SK-N-SH (cell line): ENCODE data around the gene KBTBD8.

Experiments used
- CHD2 ChIP-seq: fragments of 150-350 bp; IDR thresholded peaks from 2 replicates; pipeline ENCODE4 v1.6.1; 2018; ENCODE audit warnings: low read length; ENCODE audit not compliant: partially characterized antibody
- ELF1 ChIP-seq: IDR thresholded peaks from 2 replicates; pipeline ENCODE4 v1.4.0; 2012
- EZH2phosphoT487 ChIP-seq: fragments of 200-600 bp; sonication (generic); IDR thresholded peaks from 2 replicates; pipeline ENCODE4 v1.6.1; 2017; ENCODE audit warnings: low read depth, mixed run types, mild to moderate bottlenecking, antibody characterized with exemption, moderate library complexity, borderline replicate concordance
- FOXJ3 ChIP-seq: sonication (generic); formaldehyde crosslinking; IDR thresholded peaks from 2 replicates; pipeline ENCODE4 v1.5.1; 2020; ENCODE audit warnings: mild to moderate bottlenecking, missing genetic modification reagents
- GATA2 ChIP-seq: sonication (generic); formaldehyde crosslinking; IDR thresholded peaks from 2 replicates; pipeline ENCODE4 v1.5.0; 2020; ENCODE audit warnings: mild to moderate bottlenecking, missing genetic modification reagents
- IRF3 ChIP-seq: fragments of 150-350 bp; IDR thresholded peaks from 2 replicates; pipeline ENCODE4 v1.6.1; 2016; ENCODE audit warnings: mild to moderate bottlenecking, low read depth, low read length
- POLR2AphosphoS5 ChIP-seq: IDR thresholded peaks from 2 replicates; pipeline ENCODE4 v1.6.1; 2012; ENCODE audit warnings: low read depth, low read length
- RXRA ChIP-seq: IDR thresholded peaks from 2 replicates; pipeline ENCODE4 v1.4.0; 2012; ENCODE audit warnings: low read depth, mild to moderate bottlenecking, borderline replicate concordance
- SIN3A ChIP-seq: IDR thresholded peaks from 2 replicates; pipeline ENCODE4 v1.6.1; 2012; ENCODE audit warnings: low read depth, mild to moderate bottlenecking, low read length, moderate library complexity, borderline replicate concordance
- TAF1 ChIP-seq: IDR thresholded peaks from 2 replicates; pipeline ENCODE4 v1.6.1; 2012; ENCODE audit warnings: low read depth, mild to moderate bottlenecking, low read length, moderate library complexity, borderline replicate concordance
- TCF12 ChIP-seq: IDR thresholded peaks from 2 replicates; pipeline ENCODE4 v1.4.0; 2012
- TF ChIP-seq, protein P1 (sequence below): fragments of 200-600 bp; sonication (generic); IDR thresholded peaks from 2 replicates; pipeline ENCODE4 v1.6.1; 2017; ENCODE audit warnings: antibody characterized with exemption, mild to moderate bottlenecking, moderate library complexity
- TF ChIP-seq, protein P2 (sequence below): fragments of 150-350 bp; IDR thresholded peaks from 2 replicates; pipeline ENCODE4 v1.6.1; 2017; ENCODE audit warnings: antibody characterized with exemption, low read length, low read depth, borderline replicate concordance
- TF ChIP-seq, protein P3 (sequence below): IDR thresholded peaks from 2 replicates; pipeline ENCODE4; 2012

DNA sequence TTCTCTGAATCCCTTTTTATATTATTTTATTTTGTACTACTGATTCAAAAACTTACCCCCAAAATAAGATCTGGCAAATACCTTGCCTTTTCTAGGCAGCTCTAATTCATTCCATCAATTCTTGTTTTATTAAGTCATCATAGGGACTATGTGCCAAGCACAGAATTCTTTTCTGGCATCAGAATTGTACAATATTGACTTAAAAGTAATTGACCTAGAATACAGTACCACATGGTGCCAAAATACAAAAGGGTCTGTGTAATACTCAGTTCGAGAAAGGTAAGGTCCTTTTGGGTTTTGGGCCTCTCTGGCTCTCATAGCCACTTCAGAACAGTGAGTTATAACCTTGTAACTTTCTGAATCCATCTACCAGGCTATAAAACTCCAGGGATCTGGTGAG lies 46.2 kb downstream of the KBTBD8 start:
- TF ChIP-seq, protein P1, sequence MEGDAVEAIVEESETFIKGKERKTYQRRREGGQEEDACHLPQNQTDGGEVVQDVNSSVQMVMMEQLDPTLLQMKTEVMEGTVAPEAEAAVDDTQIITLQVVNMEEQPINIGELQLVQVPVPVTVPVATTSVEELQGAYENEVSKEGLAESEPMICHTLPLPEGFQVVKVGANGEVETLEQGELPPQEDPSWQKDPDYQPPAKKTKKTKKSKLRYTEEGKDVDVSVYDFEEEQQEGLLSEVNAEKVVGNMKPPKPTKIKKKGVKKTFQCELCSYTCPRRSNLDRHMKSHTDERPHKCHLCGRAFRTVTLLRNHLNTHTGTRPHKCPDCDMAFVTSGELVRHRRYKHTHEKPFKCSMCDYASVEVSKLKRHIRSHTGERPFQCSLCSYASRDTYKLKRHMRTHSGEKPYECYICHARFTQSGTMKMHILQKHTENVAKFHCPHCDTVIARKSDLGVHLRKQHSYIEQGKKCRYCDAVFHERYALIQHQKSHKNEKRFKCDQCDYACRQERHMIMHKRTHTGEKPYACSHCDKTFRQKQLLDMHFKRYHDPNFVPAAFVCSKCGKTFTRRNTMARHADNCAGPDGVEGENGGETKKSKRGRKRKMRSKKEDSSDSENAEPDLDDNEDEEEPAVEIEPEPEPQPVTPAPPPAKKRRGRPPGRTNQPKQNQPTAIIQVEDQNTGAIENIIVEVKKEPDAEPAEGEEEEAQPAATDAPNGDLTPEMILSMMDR = no peak
- TF ChIP-seq POLR2AphosphoS5 (no peak), RXRA (no peak), ELF1 (no peak), EZH2phosphoT487 (no peak), TCF12 (no peak), CHD2 (no peak), TAF1 (no peak), SIN3A (no peak), IRF3 (no peak), GATA2 (CRISPR knock-in tag) (no peak), FOXJ3 (CRISPR knock-in tag) (no peak)
- TF ChIP-seq, protein P2, sequence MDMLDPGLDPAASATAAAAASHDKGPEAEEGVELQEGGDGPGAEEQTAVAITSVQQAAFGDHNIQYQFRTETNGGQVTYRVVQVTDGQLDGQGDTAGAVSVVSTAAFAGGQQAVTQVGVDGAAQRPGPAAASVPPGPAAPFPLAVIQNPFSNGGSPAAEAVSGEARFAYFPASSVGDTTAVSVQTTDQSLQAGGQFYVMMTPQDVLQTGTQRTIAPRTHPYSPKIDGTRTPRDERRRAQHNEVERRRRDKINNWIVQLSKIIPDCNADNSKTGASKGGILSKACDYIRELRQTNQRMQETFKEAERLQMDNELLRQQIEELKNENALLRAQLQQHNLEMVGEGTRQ = no peak
- TF ChIP-seq, protein P3, sequence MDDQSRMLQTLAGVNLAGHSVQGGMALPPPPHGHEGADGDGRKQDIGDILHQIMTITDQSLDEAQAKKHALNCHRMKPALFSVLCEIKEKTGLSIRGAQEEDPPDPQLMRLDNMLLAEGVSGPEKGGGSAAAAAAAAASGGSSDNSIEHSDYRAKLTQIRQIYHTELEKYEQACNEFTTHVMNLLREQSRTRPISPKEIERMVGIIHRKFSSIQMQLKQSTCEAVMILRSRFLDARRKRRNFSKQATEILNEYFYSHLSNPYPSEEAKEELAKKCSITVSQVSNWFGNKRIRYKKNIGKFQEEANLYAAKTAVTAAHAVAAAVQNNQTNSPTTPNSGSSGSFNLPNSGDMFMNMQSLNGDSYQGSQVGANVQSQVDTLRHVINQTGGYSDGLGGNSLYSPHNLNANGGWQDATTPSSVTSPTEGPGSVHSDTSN = no peak
